ENCODE data around the gene AMH.

AMH gene

GRCh38 chr19:2260341-2260805, 11.2 kb downstream of the AMH start:
- peaks cover 0 to 32% (median 24%) of the 10 kb centered on the region in 4 experiments for H3K4me1 ChIP-seq (ENCODE audit: control extremely low read depth in 1 of 4, control insufficient read depth in 4 of 4, insufficient read depth in 4 of 4, low read length in 3 of 4)
- DNase-seq = no peak
- CTCF ChIA-PET = interaction anchor here (0.6 to 3.4 kb wide), 8 partner anchors 11 to 789 kb away, joined by 3 to 13 read pairs (median 4); no protein-coding TSS in a partner anchor

GRCh38 chr19:2261438-2262172, 12.5 kb downstream of the AMH start:
- Histone ChIP-seq H3K4me1 (ENCODE audit: control extremely low read depth in 1 of 4, control insufficient read depth in 4 of 4, insufficient read depth in 4 of 4, low read length in 3 of 4) (peaks cover 0 to 44% (median 35%) of the 10 kb centered on the region in 4 experiments), H3K36me3 (ENCODE audit: control insufficient read depth in 4 of 4, insufficient read depth in 4 of 4, low read length in 3 of 4) (no peaks in the 10 kb centered on the region), H3K27ac (ENCODE audit: insufficient read depth in 1 of 2, low read depth in 1 of 2, low read length in 2 of 2, poor library complexity in 1 of 2, severe bottlenecking in 2 of 2) (no peak overlapping the region), H3K4me3 (ENCODE audit: control insufficient read depth in 1 of 7, extremely low read depth in 1 of 7, insufficient read depth in 4 of 7, low read depth in 2 of 7, low read length in 6 of 7) (no peak overlapping the region), H3K27me3 (replicated peaks in 2 of 5; ENCODE audit: control insufficient read depth in 4 of 5, insufficient read depth in 5 of 5, low read length in 4 of 5) (no peaks in the 10 kb centered on the region), H3K9me3 (ENCODE audit: control extremely low read depth in 1 of 5, control insufficient read depth in 4 of 5, insufficient read depth in 2 of 5, low read depth in 1 of 5, low read length in 4 of 5) (no peaks in the 10 kb centered on the region)
- WGBS (ENCODE audit: insufficient coverage) = 96% methylated on average over 5 of the region's 7 CpGs
- peak; percentile 44 to 65 (median 63) for DNase-seq
- CTCF ChIA-PET = interaction anchor here (0.6 to 3.4 kb wide), 4 partner anchors 9 to 181 kb away, joined by 3 to 13 read pairs (median 4); no protein-coding TSS in a partner anchor
- POLR2A ChIA-PET = no interaction called here

More at GRCh38 chr19:2260341-2260805, 11.2 kb downstream of the AMH start:
- WGBS (ENCODE audit: insufficient coverage) = 93% methylated on average over 10 of the region's 11 CpGs
- Histone ChIP-seq H3K9me3 (ENCODE audit: control extremely low read depth in 1 of 5, control insufficient read depth in 4 of 5, insufficient read depth in 2 of 5, low read depth in 1 of 5, low read length in 4 of 5) (no peaks in the 10 kb centered on the region), H3K27me3 (replicated peaks in 2 of 5; ENCODE audit: control insufficient read depth in 4 of 5, insufficient read depth in 5 of 5, low read length in 4 of 5) (no peaks in the 10 kb centered on the region), H3K36me3 (ENCODE audit: control insufficient read depth in 4 of 4, insufficient read depth in 4 of 4, low read length in 3 of 4) (no peaks in the 10 kb centered on the region), H3K4me3 (ENCODE audit: control insufficient read depth in 1 of 7, extremely low read depth in 1 of 7, insufficient read depth in 4 of 7, low read depth in 2 of 7, low read length in 6 of 7) (no peak overlapping the region), H3K27ac (ENCODE audit: insufficient read depth in 1 of 2, low read depth in 1 of 2, low read length in 2 of 2, poor library complexity in 1 of 2, severe bottlenecking in 2 of 2) (no peak overlapping the region)
- POLR2A ChIA-PET = no interaction called here

- peak; percentile 80 to 81 (median 81) for DNase-seq
- peaks cover 5 to 58% (median 54%) of the 10 kb centered on the region in 4 experiments for H3K4me1 ChIP-seq (ENCODE audit: control extremely low read depth in 1 of 4, control insufficient read depth in 4 of 4, insufficient read depth in 4 of 4, low read length in 3 of 4)
- H3K36me3 ChIP-seq (ENCODE audit: control insufficient read depth in 4 of 4, insufficient read depth in 4 of 4, low read length in 3 of 4) = peaks cover 0 to 2% (median under 1%) of the 10 kb centered on the region in 4 experiments
- no peaks in the 10 kb centered on the region for H3K27me3 ChIP-seq (replicated peaks in 2 of 5; ENCODE audit: control insufficient read depth in 4 of 5, insufficient read depth in 5 of 5, low read length in 4 of 5)
- no peaks in the 10 kb centered on the region for H3K9me3 ChIP-seq (ENCODE audit: control extremely low read depth in 1 of 5, control insufficient read depth in 4 of 5, insufficient read depth in 2 of 5, low read depth in 1 of 5, low read length in 4 of 5)
- WGBS (ENCODE audit: insufficient coverage) = 35% methylated on average over 16 of the region's 18 CpGs
- H3K4me3 ChIP-seq (ENCODE audit: control insufficient read depth in 1 of 7, extremely low read depth in 1 of 7, insufficient read depth in 4 of 7, low read depth in 2 of 7, low read length in 6 of 7) = peak overlapping the region in 3 of 7 experiments; percentile 28 to 38 (median 34)
- H3K27ac ChIP-seq (ENCODE audit: insufficient read depth in 1 of 2, low read depth in 1 of 2, low read length in 2 of 2, poor library complexity in 1 of 2, severe bottlenecking in 2 of 2) = peak overlapping the region in 1 of 2 experiments; percentile 65
- CTCF ChIA-PET = interaction anchor here (0.7 to 1.8 kb wide), 3 partner anchors 10 to 27 kb away, joined by 3 to 5 read pairs (median 3); partner anchors contain the start of gene JSRP1
- POLR2A ChIA-PET = interaction anchor here (0.7 to 0.8 kb wide), 2 partner anchors 28 to 517 kb away, joined by 4 read pairs; partner anchors contain the start of gene SGTA
These were observed 17.3 kb downstream of the AMH start for GRCh38 chr19:2266183-2266993.

GRCh38 chr19:2268480-2268830, 19.3 kb downstream of the AMH start:
- peaks cover 0 to 21% (median 12%) of the 10 kb centered on the region in 4 experiments for H3K36me3 ChIP-seq (ENCODE audit: control insufficient read depth in 4 of 4, insufficient read depth in 4 of 4, low read length in 3 of 4)
- ChIA-PET CTCF (no interaction called here), POLR2A (interaction anchor here (0.9 kb wide), 1 partner anchor 21 kb away, joined by 3 read pairs; no protein-coding TSS in a partner anchor)
- H3K4me3 ChIP-seq (ENCODE audit: control insufficient read depth in 1 of 7, extremely low read depth in 1 of 7, insufficient read depth in 4 of 7, low read depth in 2 of 7, low read length in 6 of 7) = peak overlapping the region in 6 of 7 experiments; percentile 70 to 99 (median 96)
- 80% methylated on average over 1 of the region's 4 CpGs for WGBS (ENCODE audit: insufficient coverage)
- peak overlapping the region in 1 of 2 experiments; percentile 89 for H3K27ac ChIP-seq (ENCODE audit: insufficient read depth in 1 of 2, low read depth in 1 of 2, low read length in 2 of 2, poor library complexity in 1 of 2, severe bottlenecking in 2 of 2)
- no peak for DNase-seq
- H3K27me3 ChIP-seq (replicated peaks in 2 of 5; ENCODE audit: control insufficient read depth in 4 of 5, insufficient read depth in 5 of 5, low read length in 4 of 5) = no peaks in the 10 kb centered on the region
- peaks cover 8 to 70% (median 63%) of the 10 kb centered on the region in 4 experiments for H3K4me1 ChIP-seq (ENCODE audit: control extremely low read depth in 1 of 4, control insufficient read depth in 4 of 4, insufficient read depth in 4 of 4, low read length in 3 of 4)
- H3K9me3 ChIP-seq (ENCODE audit: control extremely low read depth in 1 of 5, control insufficient read depth in 4 of 5, insufficient read depth in 2 of 5, low read depth in 1 of 5, low read length in 4 of 5) = no peaks in the 10 kb centered on the region

- WGBS (ENCODE audit: insufficient coverage) = under 1% methylated on average over 17 of the region's 19 CpGs
- Histone ChIP-seq H3K4me3 (ENCODE audit: control insufficient read depth in 1 of 7, extremely low read depth in 1 of 7, insufficient read depth in 4 of 7, low read depth in 2 of 7, low read length in 6 of 7) (peak overlapping the region; percentile 70 to 99 (median 97)), H3K27ac (ENCODE audit: insufficient read depth in 1 of 2, low read depth in 1 of 2, low read length in 2 of 2, poor library complexity in 1 of 2, severe bottlenecking in 2 of 2) (peak overlapping the region in 1 of 2 experiments; percentile 89), H3K9me3 (ENCODE audit: control extremely low read depth in 1 of 5, control insufficient read depth in 4 of 5, insufficient read depth in 2 of 5, low read depth in 1 of 5, low read length in 4 of 5) (no peaks in the 10 kb centered on the region), H3K27me3 (replicated peaks in 2 of 5; ENCODE audit: control insufficient read depth in 4 of 5, insufficient read depth in 5 of 5, low read length in 4 of 5) (no peaks in the 10 kb centered on the region), H3K4me1 (ENCODE audit: control extremely low read depth in 1 of 4, control insufficient read depth in 4 of 4, insufficient read depth in 4 of 4, low read length in 3 of 4) (peaks cover 8 to 70% (median 62%) of the 10 kb centered on the region in 4 experiments), H3K36me3 (ENCODE audit: control insufficient read depth in 4 of 4, insufficient read depth in 4 of 4, low read length in 3 of 4) (peaks cover 0 to 22% (median 12%) of the 10 kb centered on the region in 4 experiments)
- no peak for DNase-seq
- POLR2A ChIA-PET = interaction anchor here (0.7 to 2.1 kb wide), 5 partner anchors 18 to 33 kb away, joined by 3 to 9 read pairs (median 4); partner anchors contain the start of gene PLEKHJ1
- CTCF ChIA-PET = no interaction called here
These were observed 19.7 kb downstream of the AMH start for GRCh38 chr19:2268861-2269243.

- peaks cover 0 to 27% (median 14%) of the 10 kb centered on the region in 4 experiments for H3K36me3 ChIP-seq (ENCODE audit: control insufficient read depth in 4 of 4, insufficient read depth in 4 of 4, low read length in 3 of 4)
- H3K4me3 ChIP-seq (ENCODE audit: control insufficient read depth in 1 of 7, extremely low read depth in 1 of 7, insufficient read depth in 4 of 7, low read depth in 2 of 7, low read length in 6 of 7) = peak overlapping the region; percentile 91 to 99 (median 97)
- POLR2A ChIA-PET = interaction anchor here (0.7 to 2.1 kb wide), 7 partner anchors 17 to 34 kb away, joined by 3 to 9 read pairs (median 5); partner anchors contain the start of gene PLEKHJ1
- DNase-seq = peak; percentile 95 to 97 (median 97)
- H3K9me3 ChIP-seq (ENCODE audit: control extremely low read depth in 1 of 5, control insufficient read depth in 4 of 5, insufficient read depth in 2 of 5, low read depth in 1 of 5, low read length in 4 of 5) = no peaks in the 10 kb centered on the region
- CTCF ChIA-PET = interaction anchor here (0.9 to 6.0 kb wide), 3 partner anchors 16 to 46 kb away, joined by 3 to 44 read pairs (median 6); no protein-coding TSS in a partner anchor
- WGBS (ENCODE audit: insufficient coverage) = 1% methylated on average over 72 of the region's 103 CpGs
- peaks cover 8 to 74% (median 68%) of the 10 kb centered on the region in 4 experiments for H3K4me1 ChIP-seq (ENCODE audit: control extremely low read depth in 1 of 4, control insufficient read depth in 4 of 4, insufficient read depth in 4 of 4, low read length in 3 of 4)
- peak overlapping the region; percentile 78 to 90 for H3K27ac ChIP-seq (ENCODE audit: insufficient read depth in 1 of 2, low read depth in 1 of 2, low read length in 2 of 2, poor library complexity in 1 of 2, severe bottlenecking in 2 of 2)
- H3K27me3 ChIP-seq (replicated peaks in 2 of 5; ENCODE audit: control insufficient read depth in 4 of 5, insufficient read depth in 5 of 5, low read length in 4 of 5) = no peaks in the 10 kb centered on the region
These were observed 20.4 kb downstream of the AMH start for GRCh38 chr19:2269244-2270156.

Data from common myeloid progenitor, CD34-positive (primary cell).